Astrocyte (in vitro differentiated cells and primary cell): ENCODE measurements around the gene CROCC2. TPM values are rescaled to one million over a fixed set of nuclear protein-coding genes. Genes with fewer than 3 reads are reported as not detected.

Experiments
- DNase-seq: peaks from one replicate; pipeline ENCODE4 v3.0.0-alpha.2; 2010; ENCODE audit warnings: low read depth
- FAIRE-seq: peaks from 2 replicates; lab custom pipeline; 2011; peaks lifted over from hg19 to GRCh38; lab: Jason Lieb, UNC
- H2AFZ ChIP-seq: 2 replicates; pipeline ENCODE4 v1.6.0; 2012; ENCODE audit warnings: low read depth, low read length, inconsistent platforms
- H3K27ac ChIP-seq: 2 replicates; pipeline ENCODE4 v1.5.1; 2011; ENCODE audit warnings: low read depth, low read length, inconsistent platforms
- H3K27me3 ChIP-seq: 2 replicates; pipeline ENCODE4 v1.6.0; 2011; ENCODE audit warnings: low read length, inconsistent platforms; ENCODE audit not compliant: insufficient read depth
- H3K36me3 ChIP-seq: 2 replicates; pipeline ENCODE4 v1.5.1; 2011; ENCODE audit warnings: low read length, inconsistent platforms; ENCODE audit not compliant: insufficient read depth
- H3K4me1 ChIP-seq: 2 replicates; pipeline ENCODE4 v1.5.1; 2011; ENCODE audit warnings: low read length, inconsistent platforms; ENCODE audit not compliant: insufficient read depth
- H3K4me2 ChIP-seq: 2 replicates; pipeline ENCODE4 v1.6.0; 2012; ENCODE audit warnings: low read length, inconsistent platforms
- H3K4me3 ChIP-seq: 2 replicates; pipeline ENCODE4 v1.5.1; 2011; ENCODE audit warnings: low read depth, mild to moderate bottlenecking, low read length, inconsistent platforms; ENCODE audit not compliant: insufficient read depth
- H3K79me2 ChIP-seq: 2 replicates; pipeline ENCODE4 v1.6.0; 2012; ENCODE audit warnings: mild to moderate bottlenecking, low read length, inconsistent platforms; ENCODE audit not compliant: insufficient read depth
- H3K9ac ChIP-seq: 2 replicates; pipeline ENCODE4 v1.6.0; 2012; ENCODE audit warnings: mild to moderate bottlenecking, low read length, inconsistent platforms
- H3K9me3 ChIP-seq: 2 replicates; pipeline ENCODE4 v1.5.1; 2012; ENCODE audit warnings: low read depth, mild to moderate bottlenecking, low read length, inconsistent platforms; ENCODE audit not compliant: insufficient read depth
- H4K20me1 ChIP-seq: 2 replicates; pipeline ENCODE4 v1.6.0; 2012; ENCODE audit warnings: low read length, inconsistent platforms; ENCODE audit not compliant: insufficient read depth
- H3K27ac Mint-ChIP-seq: one replicate; pipeline ENCODE4 v1.8.0; 2021; ENCODE audit warnings: mild to moderate bottlenecking, mixed read lengths; ENCODE audit not compliant: unreplicated experiment
- H3K27me3 Mint-ChIP-seq: one replicate; pipeline ENCODE4 v1.8.0; 2021; ENCODE audit warnings: low read depth, mixed read lengths; ENCODE audit not compliant: unreplicated experiment
- H3K36me3 Mint-ChIP-seq: one replicate; pipeline ENCODE4 v1.8.0; 2021; ENCODE audit warnings: low read depth, mixed read lengths; ENCODE audit not compliant: unreplicated experiment
- H3K4me1 Mint-ChIP-seq: one replicate; pipeline ENCODE4 v1.8.0; 2021; ENCODE audit warnings: low read depth, mixed read lengths; ENCODE audit not compliant: unreplicated experiment
- H3K4me3 Mint-ChIP-seq: one replicate; pipeline ENCODE4 v1.8.0; 2021; ENCODE audit warnings: mild to moderate bottlenecking, moderate library complexity, mixed read lengths; ENCODE audit not compliant: unreplicated experiment
- H3K9me3 Mint-ChIP-seq: one replicate; pipeline ENCODE4 v1.8.0; 2021; ENCODE audit warnings: mild to moderate bottlenecking, mixed read lengths; ENCODE audit not compliant: unreplicated experiment
- CTCF ChIP-seq: IDR thresholded peaks from 2 replicates; pipeline ENCODE4 v1.5.1; 2011; ENCODE audit warnings: low read depth, mild to moderate bottlenecking, inconsistent platforms, low read length, moderate library complexity; ENCODE audit not compliant: insufficient read depth
- EZH2 ChIP-seq: IDR thresholded peaks from 2 replicates; pipeline ENCODE4 v1.6.1; 2012; ENCODE audit warnings: mild to moderate bottlenecking, low read length, inconsistent platforms; ENCODE audit not compliant: insufficient read depth
- total RNA-seq: library from RNA; stranded (reverse); gene quantifications from 2 replicates; pipeline ENCODE4 v1.2.1, GENCODE V29; 2021

The CROCC2 gene
- total RNA-seq, 1 donor from 2014 or later = not detected

GRCh38 chr2:240889601-240890560, 16.3 kb upstream of the CROCC2 start:
- Mint-ChIP-seq H3K27ac (no peak overlapping the region), H3K36me3 (no peaks in the 10 kb centered on the region), H3K4me3 (no peak overlapping the region), H3K27me3 (peaks cover 9% of the 10 kb centered on the region), H3K4me1 (peaks cover 4% of the 10 kb centered on the region), H3K9me3 (no peaks in the 10 kb centered on the region)
- Histone ChIP-seq H4K20me1 (no peaks in the 10 kb centered on the region), H3K9ac (no peak overlapping the region), H3K9me3 (no peaks in the 10 kb centered on the region), H3K79me2 (no peaks in the 10 kb centered on the region), H3K4me1 (peaks cover 3% of the 10 kb centered on the region), H3K4me2 (no peak overlapping the region), H3K4me3 (no peak overlapping the region), H2AFZ (no peak overlapping the region), H3K36me3 (no peaks in the 10 kb centered on the region), H3K27me3 (no peaks in the 10 kb centered on the region), H3K27ac (no peak overlapping the region)
- no peak for FAIRE-seq
- TF ChIP-seq EZH2 (no peak), CTCF (no peak)
- no peak for DNase-seq

GRCh38 chr2:240890691-240891090, 15.4 kb upstream of the CROCC2 start:
- DNase-seq (no peak), FAIRE-seq (no peak)
- Mint-ChIP-seq H3K4me1 (peaks cover 1% of the 10 kb centered on the region), H3K36me3 (no peaks in the 10 kb centered on the region), H3K4me3 (no peak overlapping the region), H3K27me3 (peaks cover 12% of the 10 kb centered on the region), H3K27ac (no peak overlapping the region), H3K9me3 (no peaks in the 10 kb centered on the region)
- Histone ChIP-seq H3K4me1 (peaks cover 3% of the 10 kb centered on the region), H3K27ac (no peak overlapping the region), H3K79me2 (no peaks in the 10 kb centered on the region), H3K36me3 (no peaks in the 10 kb centered on the region), H3K9me3 (no peaks in the 10 kb centered on the region), H3K4me2 (no peak overlapping the region), H3K27me3 (no peaks in the 10 kb centered on the region), H2AFZ (no peak overlapping the region), H3K4me3 (no peak overlapping the region), H4K20me1 (no peaks in the 10 kb centered on the region), H3K9ac (no peak overlapping the region)
- TF ChIP-seq EZH2 (no peak), CTCF (no peak)
